Neutrophil (primary cell): ENCODE results near the gene TPMT.

Experiments
- H3K27ac ChIP-seq: fragments of 200-600 bp; sonication (generic); 2 replicates; pipeline ENCODE4 v1.5.1; 2016; ENCODE audit warnings: mild to moderate bottlenecking, moderate library complexity
- H3K27me3 ChIP-seq: fragments of 200-600 bp; sonication (generic); 2 replicates; pipeline ENCODE4 v1.6.0; 2016; ENCODE audit warnings: mild to moderate bottlenecking
- H3K36me3 ChIP-seq: fragments of 200-600 bp; sonication (generic); 2 replicates; pipeline ENCODE4 v1.5.1; 2017
- H3K4me1 ChIP-seq, 2 experiments: fragments of 200-600 bp in 1 of 2; sonication (generic) in 1 of 2; 1 replicate in 1 of 2; 2 replicates in 1 of 2; pipeline versions ENCODE4 v1.5.1 to v1.6.1; 2013 to 2016; ENCODE audit warnings: low read depth in 1 of 2, low read length in 1 of 2, mild to moderate bottlenecking in 1 of 2, moderate library complexity in 1 of 2; ENCODE audit not compliant: control insufficient read depth in 1 of 2, insufficient read depth in 1 of 2
- H3K4me3 ChIP-seq, 2 experiments: fragments of 200-600 bp in 1 of 2; sonication (generic) in 1 of 2; 1 replicate in 1 of 2; 2 replicates in 1 of 2; pipeline ENCODE4 v1.5.1; 2013 to 2016; ENCODE audit warnings: low read depth in 1 of 2, low read length in 1 of 2, mild to moderate bottlenecking in 1 of 2, moderate library complexity in 1 of 2
- H3K9me3 ChIP-seq: fragments of 200-600 bp; sonication (generic); 2 replicates; pipeline ENCODE4 v1.5.1; 2016
- CTCF ChIP-seq: fragments of 200-600 bp; sonication (generic); IDR thresholded peaks from 2 replicates; pipeline ENCODE4 v1.5.1; 2016; ENCODE audit warnings: antibody characterized with exemption

Gene TPMT

GRCh38 chr6:18139935-18140621 is 14.8 kb downstream of the TPMT start:
- no peak overlapping the region for H3K27ac ChIP-seq
- H3K36me3 ChIP-seq = peaks cover 71% of the 10 kb centered on the region
- no peak overlapping the region for H3K4me3 ChIP-seq
- no peaks in the 10 kb centered on the region for H3K9me3 ChIP-seq
- no peak for TF ChIP-seq CTCF
- no peaks in the 10 kb centered on the region for H3K4me1 ChIP-seq
- H3K27me3 ChIP-seq = no peaks in the 10 kb centered on the region

GRCh38 chr6:18138906-18139305 is 16.0 kb downstream of the TPMT start:
- Histone ChIP-seq H3K27me3 (no peaks in the 10 kb centered on the region), H3K4me3 (no peak overlapping the region), H3K9me3 (no peaks in the 10 kb centered on the region), H3K27ac (no peak overlapping the region), H3K36me3 (peaks cover 74% of the 10 kb centered on the region), H3K4me1 (no peaks in the 10 kb centered on the region)
- no peak for TF ChIP-seq CTCF

GRCh38 chr6:18136260-18136659 is 18.6 kb downstream of the TPMT start:
- Histone ChIP-seq H3K36me3 (peaks cover 69% of the 10 kb centered on the region), H3K4me3 (no peak overlapping the region), H3K4me1 (no peaks in the 10 kb centered on the region), H3K27me3 (no peaks in the 10 kb centered on the region), H3K27ac (no peak overlapping the region), H3K9me3 (no peaks in the 10 kb centered on the region)
- TF ChIP-seq CTCF = no peak

- Histone ChIP-seq H3K9me3 (no peaks in the 10 kb centered on the region), H3K27me3 (no peaks in the 10 kb centered on the region), H3K4me3 (no peak overlapping the region), H3K36me3 (peaks cover 72% of the 10 kb centered on the region), H3K4me1 (no peaks in the 10 kb centered on the region), H3K27ac (no peak overlapping the region)
- TF ChIP-seq CTCF = no peak
Measured at GRCh38 chr6:18135171-18135570, 19.7 kb downstream of the TPMT start.

GRCh38 chr6:18132346-18132745 is 22.5 kb downstream of the TPMT start:
- H3K27ac ChIP-seq = no peak overlapping the region
- no peak for TF ChIP-seq CTCF
- no peaks in the 10 kb centered on the region for H3K27me3 ChIP-seq
- H3K4me1 ChIP-seq = no peaks in the 10 kb centered on the region
- H3K9me3 ChIP-seq = no peaks in the 10 kb centered on the region
- H3K36me3 ChIP-seq = peaks cover 60% of the 10 kb centered on the region
- no peak overlapping the region for H3K4me3 ChIP-seq
